GM13976 (cell line): ENCODE results near the gene BAIAP3.
"Not testable (repeated sequence)": the region's sequence is repeated elsewhere in the genome, so short reads cannot be mapped to it uniquely, and the experiment has no call there.

Experiments used
- DNase-seq: peaks from one replicate; pipeline ENCODE4 v3.0.0; 2012; ENCODE audit warnings: low spot score
- CTCF ChIP-seq: IDR thresholded peaks from 2 replicates; pipeline ENCODE4 v1.5.1; 2012; ENCODE audit warnings: borderline replicate concordance, mild to moderate bottlenecking; ENCODE audit not compliant: insufficient read depth; ENCODE audit errors: extremely low read depth, missing control alignments, control extremely low read depth
- in situ Hi-C: fragments of 300-500 bp; cut with MboI; formaldehyde crosslinking; loops from one replicate; pipeline ENCODE4 v1.12.0; 2022; ENCODE audit warnings: low sequenced_read_pairs, mixed read lengths, inconsistent platforms; ENCODE audit not compliant: unreplicated experiment

Gene BAIAP3

GRCh38 chr16:1293921-1294656, 39.4 kb upstream of the BAIAP3 start:
- no peak for TF ChIP-seq CTCF
- no peak for DNase-seq
- in situ Hi-C loops: no loop called here

- no peak for DNase-seq
- in situ Hi-C loops: no loop called here
- TF ChIP-seq CTCF: no peak
These were observed 38.0 kb upstream of the BAIAP3 start for GRCh38 chr16:1295465-1295864.

GRCh38 chr16:1296688-1297017, 36.8 kb upstream of the BAIAP3 start:
- DNase-seq, in situ Hi-C loops: not testable (repeated sequence)

- TF ChIP-seq CTCF: no peak
- in situ Hi-C loops: no loop called here
- DNase-seq: no peak
These were observed 36.3 kb upstream of the BAIAP3 start for GRCh38 chr16:1297018-1297696.

- no peak for DNase-seq
- TF ChIP-seq CTCF: no peak
- in situ Hi-C loops: no loop called here
These were observed 35.0 kb upstream of the BAIAP3 start for GRCh38 chr16:1298406-1298805.

- no peak for DNase-seq
- in situ Hi-C loops: no loop called here
- no peak for TF ChIP-seq CTCF
These were observed 34.2 kb upstream of the BAIAP3 start for GRCh38 chr16:1299012-1299867.

GRCh38 chr16:1299868-1300203, 33.6 kb upstream of the BAIAP3 start:
- TF ChIP-seq CTCF: no peak
- no peak for DNase-seq
- in situ Hi-C loops: loop anchor here (25.0 kb wide), 1 partner anchor 88 kb away; no protein-coding TSS in a partner anchor
